ENCODE results near the gene LMO1.

Gene LMO1

DNA sequence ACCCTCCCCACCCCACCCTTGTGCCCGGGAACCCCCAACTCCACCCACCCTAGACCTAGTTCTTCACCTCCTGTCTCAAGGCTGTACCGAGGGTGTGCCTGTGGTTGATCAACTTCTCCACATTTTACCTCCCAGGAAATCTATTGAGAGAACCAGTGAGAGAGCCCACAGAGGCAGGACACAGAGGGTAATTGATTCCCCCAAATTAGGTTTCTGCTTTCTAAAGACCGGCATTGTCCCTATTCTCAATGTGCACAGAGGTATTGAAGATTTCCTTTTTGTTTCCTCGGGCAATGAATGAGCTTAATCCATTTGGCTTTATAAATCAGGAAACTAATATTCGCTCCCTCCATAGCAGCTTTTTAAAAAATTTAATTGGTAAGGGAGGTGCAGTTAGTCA is 6.0 kb upstream of the LMO1 start:
- Histone ChIP-seq H3K9ac (ENCODE audit: low read depth, low read length) (no peak overlapping the region), H3K4me1 (ENCODE audit: control insufficient read depth, insufficient read depth, low read length) (no peaks in the 10 kb centered on the region), H3K9me3 (ENCODE audit: control insufficient read depth, insufficient read depth, low read length) (no peaks in the 10 kb centered on the region), H3K4me3 (ENCODE audit: low read depth, low read length) (no peak overlapping the region), H3K36me3 (ENCODE audit: control insufficient read depth, insufficient read depth, low read length) (no peaks in the 10 kb centered on the region), H3K27me3 (ENCODE audit: control insufficient read depth, insufficient read depth, low read length) (peaks cover 66% of the 10 kb centered on the region)

DNA sequence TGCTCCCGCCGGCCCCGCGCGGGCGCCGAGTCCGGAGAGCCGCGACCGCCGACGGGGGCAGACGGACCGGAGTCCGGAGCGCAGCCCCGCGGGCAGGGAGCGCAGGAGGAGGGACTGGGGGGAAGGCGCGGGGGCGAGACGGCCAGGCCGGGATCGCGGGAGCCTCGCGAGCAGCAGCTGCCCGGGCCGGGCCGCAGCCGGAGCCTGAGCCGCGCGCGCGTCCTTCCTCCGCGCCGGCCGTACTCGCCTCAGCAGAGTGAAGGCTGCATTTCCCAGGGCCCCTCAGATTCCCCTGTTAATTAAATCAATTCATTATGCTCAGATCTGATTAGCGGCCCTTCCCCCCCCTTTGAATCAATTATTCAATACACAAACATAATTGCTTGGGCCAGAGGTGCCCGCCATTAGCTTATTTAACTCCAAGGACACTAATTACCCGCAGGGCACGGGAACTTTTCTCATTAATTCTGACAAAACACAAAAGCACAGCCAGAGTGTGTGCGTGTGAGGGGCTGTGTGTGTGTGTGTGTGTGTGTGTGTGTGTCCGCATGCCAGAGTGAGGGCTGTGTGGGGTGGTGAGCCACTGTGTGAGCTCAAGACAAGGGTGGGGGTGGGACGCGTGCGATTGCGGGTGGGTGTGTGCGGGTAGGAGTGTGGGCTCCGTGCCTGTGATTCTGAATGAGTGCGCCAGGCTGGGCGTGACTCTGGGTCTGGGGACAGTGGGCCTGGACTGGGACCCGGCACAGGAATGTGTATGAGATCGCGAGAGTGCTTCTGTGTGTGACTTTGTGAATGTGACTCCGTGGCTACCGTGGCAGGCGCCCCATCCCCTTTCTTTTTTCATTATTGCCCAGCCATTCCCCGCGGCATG is 5.1 kb upstream of the LMO1 start:
- H3K4me1 ChIP-seq (ENCODE audit: control insufficient read depth, insufficient read depth, low read length), result no peaks in the 10 kb centered on the region
- no peaks in the 10 kb centered on the region for H3K36me3 ChIP-seq (ENCODE audit: control insufficient read depth, insufficient read depth, low read length)
- peaks cover 75% of the 10 kb centered on the region for H3K27me3 ChIP-seq (ENCODE audit: control insufficient read depth, insufficient read depth, low read length)
- no peaks in the 10 kb centered on the region for H3K9me3 ChIP-seq (ENCODE audit: control insufficient read depth, insufficient read depth, low read length)
- H3K4me3 ChIP-seq (ENCODE audit: low read depth, low read length), result peak overlapping the region; percentile 49
- H3K9ac ChIP-seq (ENCODE audit: low read depth, low read length), result no peak overlapping the region

DNA sequence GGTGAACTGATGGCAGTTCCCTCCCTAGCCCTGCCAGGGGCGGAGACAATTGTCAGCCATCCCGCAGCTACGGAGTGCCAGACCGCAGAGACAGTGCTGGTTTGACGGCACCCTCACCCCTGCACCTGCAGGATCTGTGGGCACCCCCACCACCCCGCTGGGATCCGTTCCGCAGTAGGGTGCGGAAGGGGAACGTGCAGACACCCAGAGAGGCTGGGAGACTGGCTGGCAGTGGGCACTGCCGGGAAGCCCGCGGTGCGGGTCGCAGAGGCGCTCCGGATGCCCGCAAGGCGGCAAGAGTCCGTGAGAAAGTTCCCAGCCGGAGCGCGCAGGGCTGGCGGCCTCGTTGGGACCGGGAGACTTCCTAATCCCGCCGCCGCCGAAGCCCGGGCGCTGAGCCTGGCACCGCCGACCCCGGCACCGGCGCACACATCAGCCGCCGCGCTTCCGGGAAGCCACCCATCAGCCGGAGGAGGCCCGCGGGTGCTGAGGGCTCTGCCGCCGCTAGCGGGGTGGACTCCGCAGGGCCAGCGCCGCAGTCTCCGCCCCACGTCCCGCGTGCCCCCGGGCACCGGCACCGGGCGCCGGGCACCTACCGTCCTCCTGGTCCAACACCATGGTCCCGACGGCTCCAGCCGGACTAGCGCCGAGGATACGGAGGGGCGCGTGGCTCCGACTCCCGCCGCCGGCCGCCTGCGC is 4.3 kb upstream of the LMO1 start:
- peaks cover 80% of the 10 kb centered on the region for H3K27me3 ChIP-seq (ENCODE audit: control insufficient read depth, insufficient read depth, low read length)
- no peaks in the 10 kb centered on the region for H3K9me3 ChIP-seq (ENCODE audit: control insufficient read depth, insufficient read depth, low read length)
- H3K4me1 ChIP-seq (ENCODE audit: control insufficient read depth, insufficient read depth, low read length), result peaks cover 2% of the 10 kb centered on the region
- no peaks in the 10 kb centered on the region for H3K36me3 ChIP-seq (ENCODE audit: control insufficient read depth, insufficient read depth, low read length)
- peak overlapping the region; percentile 49 for H3K4me3 ChIP-seq (ENCODE audit: low read depth, low read length)
- H3K9ac ChIP-seq (ENCODE audit: low read depth, low read length), result no peak overlapping the region

DNA sequence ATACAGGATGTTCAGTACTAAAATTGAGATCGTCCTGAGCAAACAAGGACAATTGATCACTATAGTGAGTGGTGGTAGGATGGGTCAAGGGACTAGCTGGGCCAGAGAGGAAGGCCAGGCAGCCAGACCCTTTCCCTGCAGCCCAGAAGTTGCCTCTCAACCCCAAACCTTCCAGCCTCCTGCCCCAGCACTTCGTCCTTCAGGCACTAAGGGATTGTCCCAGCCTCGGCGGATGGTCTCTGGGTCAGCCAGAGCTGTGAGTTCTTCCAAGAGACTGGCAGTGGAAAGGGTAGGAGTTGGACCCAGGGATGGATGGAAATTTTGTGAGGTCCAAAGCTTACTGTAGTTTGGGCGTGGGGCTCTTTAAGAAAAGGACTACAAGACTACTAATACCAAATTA is 3.6 kb upstream of the LMO1 start:
- Histone ChIP-seq H3K27me3 (ENCODE audit: control insufficient read depth, insufficient read depth, low read length) (peaks cover 85% of the 10 kb centered on the region), H3K4me3 (ENCODE audit: low read depth, low read length) (peak overlapping the region; percentile 49), H3K9me3 (ENCODE audit: control insufficient read depth, insufficient read depth, low read length) (no peaks in the 10 kb centered on the region), H3K4me1 (ENCODE audit: control insufficient read depth, insufficient read depth, low read length) (peaks cover 4% of the 10 kb centered on the region), H3K36me3 (ENCODE audit: control insufficient read depth, insufficient read depth, low read length) (no peaks in the 10 kb centered on the region), H3K9ac (ENCODE audit: low read depth, low read length) (no peak overlapping the region)

DNA sequence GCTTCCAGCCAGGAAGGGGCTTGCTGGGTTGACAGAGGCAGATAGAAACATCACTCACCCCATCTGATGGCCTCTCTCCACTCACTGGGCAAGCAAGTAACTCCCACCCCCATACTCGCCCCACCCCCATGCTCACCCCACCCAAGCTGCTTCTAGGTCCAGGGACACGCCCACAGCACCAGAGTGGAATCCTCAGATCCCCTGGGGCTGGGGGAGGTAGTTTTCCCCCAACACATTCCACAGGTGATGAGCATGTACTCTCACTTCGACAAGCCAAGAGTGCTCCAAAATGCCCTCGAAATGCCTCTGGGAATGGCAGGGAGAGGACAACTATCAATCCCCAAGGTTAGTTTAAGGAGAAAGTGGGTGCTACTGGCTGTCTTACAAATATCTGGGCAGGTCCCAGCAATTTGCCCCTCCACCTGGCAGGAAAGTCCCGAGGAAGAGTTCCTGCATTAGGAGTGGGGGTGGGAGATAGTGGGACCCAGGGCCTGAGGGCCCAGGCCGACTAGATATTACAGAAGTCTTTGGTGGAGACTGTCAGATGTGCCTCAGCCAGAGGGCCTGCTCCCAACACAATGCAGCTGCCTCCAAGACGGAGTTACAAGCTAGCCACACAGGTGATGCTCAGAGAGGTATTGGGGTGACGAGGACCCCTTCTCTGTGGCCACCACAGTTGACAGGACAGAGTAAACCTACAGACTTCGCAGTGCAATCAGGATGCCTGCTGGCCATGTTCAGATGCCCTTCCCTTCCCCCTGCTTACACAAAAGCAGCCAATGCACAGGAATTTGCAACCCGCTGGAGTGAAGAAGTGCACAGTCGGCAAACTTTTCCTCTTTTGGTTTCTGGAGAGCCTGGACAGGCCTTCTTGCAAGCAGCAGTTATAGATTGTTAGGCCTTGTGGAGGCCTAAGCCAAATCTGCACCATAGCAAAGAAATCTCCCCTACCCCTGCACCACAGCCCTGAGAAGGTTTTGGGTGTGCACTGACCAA is 2.9 kb upstream of the LMO1 start:
- Histone ChIP-seq H3K4me3 (ENCODE audit: low read depth, low read length) (no peak overlapping the region), H3K4me1 (ENCODE audit: control insufficient read depth, insufficient read depth, low read length) (peaks cover 8% of the 10 kb centered on the region), H3K27me3 (ENCODE audit: control insufficient read depth, insufficient read depth, low read length) (peaks cover 92% of the 10 kb centered on the region), H3K9ac (ENCODE audit: low read depth, low read length) (no peak overlapping the region), H3K36me3 (ENCODE audit: control insufficient read depth, insufficient read depth, low read length) (no peaks in the 10 kb centered on the region), H3K9me3 (ENCODE audit: control insufficient read depth, insufficient read depth, low read length) (no peaks in the 10 kb centered on the region)

DNA sequence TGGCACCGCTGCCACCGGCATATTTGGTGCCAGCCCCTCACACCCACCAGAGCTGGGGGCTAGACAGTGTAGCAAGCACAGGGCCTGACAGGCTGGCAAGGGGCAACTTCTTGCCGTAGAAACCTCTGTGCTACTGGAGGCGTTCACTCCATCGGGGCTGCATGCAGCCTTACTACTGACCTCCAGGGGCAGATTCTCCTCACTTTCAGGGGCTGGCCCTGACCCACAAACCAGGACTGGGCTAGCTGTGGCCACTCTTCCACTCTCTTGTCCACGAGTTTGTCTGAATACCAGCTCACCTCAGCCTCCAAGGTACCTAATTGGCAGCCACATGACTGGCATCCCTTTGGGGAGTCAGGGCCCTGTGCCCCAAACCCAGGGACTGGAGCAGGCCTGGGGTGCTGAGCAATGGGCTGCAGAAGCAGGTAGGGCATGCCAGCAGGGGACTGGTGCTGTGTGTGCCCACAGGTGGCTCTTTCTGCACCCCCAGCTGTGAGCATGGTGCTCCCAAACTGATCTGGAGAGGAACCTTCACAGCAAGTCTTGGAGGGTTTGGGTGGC is 2.1 kb upstream of the LMO1 start:
- Histone ChIP-seq H3K36me3 (ENCODE audit: control insufficient read depth, insufficient read depth, low read length) (no peaks in the 10 kb centered on the region), H3K27me3 (ENCODE audit: control insufficient read depth, insufficient read depth, low read length) (peaks cover 92% of the 10 kb centered on the region), H3K9me3 (ENCODE audit: control insufficient read depth, insufficient read depth, low read length) (no peaks in the 10 kb centered on the region), H3K4me1 (ENCODE audit: control insufficient read depth, insufficient read depth, low read length) (peaks cover 8% of the 10 kb centered on the region), H3K9ac (ENCODE audit: low read depth, low read length) (no peak overlapping the region), H3K4me3 (ENCODE audit: low read depth, low read length) (no peak overlapping the region)

DNA sequence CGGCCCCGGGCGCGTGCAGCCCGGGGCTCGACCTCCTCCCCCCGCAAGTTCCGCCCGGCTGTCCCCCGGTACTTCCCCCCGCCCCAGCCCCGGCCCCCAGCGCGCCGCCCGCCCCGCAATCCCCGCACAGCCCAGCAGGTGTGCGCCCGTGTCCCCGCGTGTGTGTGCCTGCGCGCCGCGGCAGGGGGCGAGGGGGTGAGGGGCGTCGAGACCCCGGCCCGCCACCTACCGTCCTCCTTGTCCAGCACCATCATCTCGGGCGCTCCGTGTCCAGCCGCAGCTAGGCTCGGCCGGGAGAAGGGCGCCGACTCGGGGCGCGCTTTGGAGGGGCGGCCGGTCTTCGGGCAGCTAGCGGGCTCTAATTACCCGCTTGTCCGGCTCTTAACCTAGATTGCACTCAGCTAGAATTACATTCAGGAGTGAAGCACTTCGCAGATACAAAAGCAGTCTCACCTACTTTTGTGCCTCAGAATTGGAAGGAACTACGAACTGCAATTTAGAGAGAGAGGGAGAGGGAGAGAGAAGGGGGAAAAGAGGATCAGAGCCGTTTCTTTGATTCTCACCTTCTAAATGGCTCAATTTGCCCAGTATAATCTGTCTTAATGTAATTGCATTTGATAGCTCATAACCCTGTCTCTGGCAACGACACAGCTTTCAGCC is 439 bp downstream of the LMO1 start:
- Histone ChIP-seq H3K4me1 (ENCODE audit: control insufficient read depth, insufficient read depth, low read length) (peaks cover 8% of the 10 kb centered on the region), H3K4me3 (ENCODE audit: low read depth, low read length) (peak overlapping the region; percentile 63), H3K27me3 (ENCODE audit: control insufficient read depth, insufficient read depth, low read length) (peaks cover 78% of the 10 kb centered on the region), H3K36me3 (ENCODE audit: control insufficient read depth, insufficient read depth, low read length) (no peaks in the 10 kb centered on the region), H3K9ac (ENCODE audit: low read depth, low read length) (no peak overlapping the region), H3K9me3 (ENCODE audit: control insufficient read depth, insufficient read depth, low read length) (no peaks in the 10 kb centered on the region)

DNA sequence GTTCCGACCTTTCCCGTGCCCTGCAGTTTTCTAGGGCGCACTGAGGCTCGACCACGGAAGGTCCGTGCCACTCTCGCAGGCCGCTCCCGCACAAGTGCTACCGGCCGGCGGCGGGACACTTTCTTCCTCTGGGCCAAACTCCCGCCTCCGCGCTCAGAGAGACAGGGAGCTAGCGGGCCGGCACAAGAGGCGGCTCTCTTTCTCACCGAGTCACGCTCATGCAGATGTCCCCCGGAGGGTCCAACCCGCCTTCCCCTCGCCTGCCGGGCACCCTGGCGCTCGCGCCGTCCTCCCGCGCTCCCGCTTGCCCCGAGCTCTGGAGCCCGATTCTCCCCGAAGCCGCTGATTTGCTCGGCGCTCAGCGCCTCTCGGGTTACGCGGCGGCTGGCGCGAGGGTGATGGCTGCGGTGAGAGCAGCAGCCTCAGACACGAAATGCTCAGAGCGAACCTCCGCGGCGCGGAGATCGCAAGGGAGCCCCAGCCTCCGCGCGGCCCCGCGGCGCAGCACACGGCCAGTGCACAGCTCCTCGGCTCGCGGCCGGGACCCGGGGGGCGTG is 1.0 kb downstream of the LMO1 start:
- Histone ChIP-seq H3K27me3 (ENCODE audit: control insufficient read depth, insufficient read depth, low read length) (peaks cover 72% of the 10 kb centered on the region), H3K9ac (ENCODE audit: low read depth, low read length) (peak overlapping the region; percentile 47)

DNA sequence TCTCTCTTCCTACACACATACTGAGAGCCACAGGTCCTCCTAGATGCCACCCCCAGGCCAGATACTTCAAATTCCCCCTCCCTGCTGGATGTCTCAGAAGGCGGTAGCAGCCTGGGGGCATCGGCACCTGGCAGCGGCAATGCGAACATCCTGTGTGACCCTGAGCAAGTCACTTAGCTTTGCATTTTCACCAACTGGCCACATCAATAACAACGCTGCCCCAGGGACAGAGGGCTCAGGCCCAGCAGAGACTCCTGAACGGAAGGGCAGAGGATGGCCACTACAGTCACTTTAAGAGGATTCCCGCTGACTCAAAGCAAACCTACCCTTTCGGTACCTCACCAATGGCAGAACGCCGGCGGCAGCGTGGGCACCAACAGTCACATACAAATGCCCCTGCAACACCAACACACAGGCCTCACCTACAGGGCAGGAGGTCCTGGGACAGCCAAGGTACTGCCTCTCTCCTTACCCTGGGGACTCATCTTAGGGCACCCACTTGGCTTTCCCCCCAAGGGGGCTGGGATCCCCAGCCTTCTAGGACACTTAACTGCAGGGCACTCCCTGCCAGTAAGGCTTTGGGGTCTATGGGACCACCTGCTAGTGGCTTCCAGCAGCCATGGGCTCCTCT is 1.6 kb downstream of the LMO1 start:
- H3K27me3 ChIP-seq (ENCODE audit: control insufficient read depth, insufficient read depth, low read length), result peaks cover 66% of the 10 kb centered on the region
- H3K36me3 ChIP-seq (ENCODE audit: control insufficient read depth, insufficient read depth, low read length), result no peaks in the 10 kb centered on the region
- H3K9me3 ChIP-seq (ENCODE audit: control insufficient read depth, insufficient read depth, low read length), result no peaks in the 10 kb centered on the region
- H3K4me1 ChIP-seq (ENCODE audit: control insufficient read depth, insufficient read depth, low read length), result peaks cover 8% of the 10 kb centered on the region
- H3K9ac ChIP-seq (ENCODE audit: low read depth, low read length), result no peak overlapping the region
- peak overlapping the region; percentile 63 for H3K4me3 ChIP-seq (ENCODE audit: low read depth, low read length)

More for the DNA sequence above, 1.0 kb downstream of the LMO1 start:
- Histone ChIP-seq H3K36me3 (ENCODE audit: control insufficient read depth, insufficient read depth, low read length) (no peaks in the 10 kb centered on the region), H3K9me3 (ENCODE audit: control insufficient read depth, insufficient read depth, low read length) (no peaks in the 10 kb centered on the region), H3K4me1 (ENCODE audit: control insufficient read depth, insufficient read depth, low read length) (peaks cover 8% of the 10 kb centered on the region), H3K4me3 (ENCODE audit: low read depth, low read length) (peak overlapping the region; percentile 63)

DNA sequence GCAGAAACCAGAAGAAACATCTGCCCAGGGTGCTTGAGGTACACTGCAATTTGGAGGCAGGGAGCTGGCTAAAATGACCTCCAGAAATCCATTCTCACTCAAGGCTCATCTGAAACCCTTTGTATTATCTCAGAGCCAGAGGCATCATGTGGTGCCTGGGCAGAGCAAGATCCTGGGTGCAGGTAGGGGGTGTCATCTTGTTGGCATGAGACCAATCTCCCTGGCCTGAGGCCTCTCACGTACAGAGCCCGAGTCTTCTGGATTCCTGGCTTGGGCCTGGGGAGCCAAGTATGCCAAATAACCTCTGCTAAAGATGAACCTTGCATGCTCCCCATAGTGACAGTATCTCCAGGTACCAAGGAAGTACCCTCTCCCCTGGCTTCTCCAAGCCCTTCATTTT is 2.4 kb downstream of the LMO1 start:
- H3K9ac ChIP-seq (ENCODE audit: low read depth, low read length), result no peak overlapping the region
- peaks cover 58% of the 10 kb centered on the region for H3K27me3 ChIP-seq (ENCODE audit: control insufficient read depth, insufficient read depth, low read length)
- no peaks in the 10 kb centered on the region for H3K9me3 ChIP-seq (ENCODE audit: control insufficient read depth, insufficient read depth, low read length)
- H3K4me1 ChIP-seq (ENCODE audit: control insufficient read depth, insufficient read depth, low read length), result peaks cover 8% of the 10 kb centered on the region
- no peaks in the 10 kb centered on the region for H3K36me3 ChIP-seq (ENCODE audit: control insufficient read depth, insufficient read depth, low read length)
- no peak overlapping the region for H3K4me3 ChIP-seq (ENCODE audit: low read depth, low read length)
